Measurements from ENCODE around the gene LOC101059915.

DNA sequence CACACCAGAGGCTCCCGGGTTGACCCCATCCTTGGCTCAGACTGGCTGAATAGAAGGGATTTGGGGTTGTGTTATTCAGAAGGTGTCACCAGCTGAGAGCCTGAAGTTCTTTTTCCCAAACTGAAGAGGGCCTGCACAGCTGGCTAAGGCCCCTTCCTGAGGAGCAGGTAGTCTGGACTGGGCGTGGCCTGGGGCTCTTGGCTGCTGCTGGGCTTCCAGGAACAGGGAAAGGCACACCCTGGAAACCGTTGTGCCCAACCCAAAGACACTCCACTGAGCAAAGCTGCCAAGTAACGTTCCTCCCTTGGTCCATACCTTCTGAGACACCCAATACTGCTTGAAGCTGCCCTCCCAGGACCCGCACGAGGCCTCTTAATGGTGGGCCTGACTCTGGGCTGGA is 40.8 kb upstream of the LOC101059915 start:
- TF ChIP-seq CTCF (IDR thresholded peaks at IDR 0.05) (no peak), POLR2A (IDR thresholded peaks at IDR 0.05) (no peak)

Measured in ovary (tissue), 3 donors.